H9 (cell line): ENCODE measurements around the gene AP5M1. TPM values are rescaled to one million over a fixed set of nuclear protein-coding genes. Genes with fewer than 3 reads are reported as not detected.
"Not testable (repeated sequence)": the region's sequence is repeated elsewhere in the genome, so short reads cannot be mapped to it uniquely, and the experiment has no call there.

Experiments used
- DNase-seq: peaks from one replicate; pipeline ENCODE4 v3.0.0-alpha.2; 2017
- H2AFZ ChIP-seq: one replicate; pipeline ENCODE4 v1.6.1; 2013; ENCODE audit warnings: mild to moderate bottlenecking, low read length, control low read depth, moderate library complexity
- H2AK5ac ChIP-seq: 2 replicates; pipeline ENCODE4 v1.6.1; 2013; ENCODE audit warnings: low read length, control low read depth, mixed read lengths; ENCODE audit not compliant: insufficient read length
- H2BK120ac ChIP-seq: one replicate; pipeline ENCODE4 v1.6.1; 2013; ENCODE audit warnings: low read depth, mild to moderate bottlenecking, low read length, control low read depth, inconsistent platforms; ENCODE audit not compliant: poor library complexity, severe bottlenecking
- H2BK12ac ChIP-seq: 2 replicates; pipeline ENCODE4 v1.6.1; 2013; ENCODE audit warnings: low read length, control low read depth, mixed read lengths, low read depth; ENCODE audit not compliant: insufficient read length
- H2BK15ac ChIP-seq: 2 replicates; pipeline ENCODE4 v1.6.1; 2013; ENCODE audit warnings: low read depth, low read length, control low read depth
- H2BK20ac ChIP-seq: one replicate; pipeline ENCODE4 v1.6.1; 2013; ENCODE audit warnings: low read depth, mild to moderate bottlenecking, low read length, control low read depth, inconsistent platforms; ENCODE audit not compliant: poor library complexity, severe bottlenecking
- H2BK5ac ChIP-seq: 2 replicates; pipeline ENCODE4 v1.6.1; 2013; ENCODE audit warnings: low read length, control low read depth, mixed read lengths; ENCODE audit not compliant: insufficient read length
- H3K14ac ChIP-seq: 2 replicates; pipeline ENCODE4 v1.6.1; 2013; ENCODE audit warnings: low read length, control low read depth; ENCODE audit not compliant: insufficient read depth
- H3K18ac ChIP-seq: 2 replicates; pipeline ENCODE4 v1.6.1; 2013; ENCODE audit warnings: low read depth, mild to moderate bottlenecking, mixed read lengths, low read length, control low read depth; ENCODE audit not compliant: insufficient read length
- H3K23ac ChIP-seq: 2 replicates; pipeline ENCODE4 v1.6.1; 2013; ENCODE audit warnings: low read length, control low read depth, mixed read lengths, low read depth; ENCODE audit not compliant: insufficient read length
- H3K23me2 ChIP-seq: 2 replicates; pipeline ENCODE4 v1.6.1; 2013; ENCODE audit warnings: low read depth, mild to moderate bottlenecking, mixed read lengths, low read length, control low read depth; ENCODE audit not compliant: insufficient read length, poor library complexity, severe bottlenecking
- H3K27ac ChIP-seq: 2 replicates; pipeline ENCODE4 v1.5.1; 2013; ENCODE audit warnings: low read length, control low read depth, mixed read lengths, low read depth; ENCODE audit not compliant: insufficient read length
- H3K27me3 ChIP-seq: 2 replicates; pipeline ENCODE4 v1.6.1; 2013; ENCODE audit warnings: low read length, control low read depth, inconsistent platforms; ENCODE audit not compliant: insufficient read depth
- H3K4ac ChIP-seq: 2 replicates; pipeline ENCODE4 v1.6.1; 2013; ENCODE audit warnings: low read depth, mild to moderate bottlenecking, control low read depth, inconsistent platforms, low read length, moderate library complexity
- H3K4me1 ChIP-seq: 2 replicates; pipeline ENCODE4 v1.6.1; 2013; ENCODE audit warnings: low read length, control low read depth, inconsistent platforms; ENCODE audit not compliant: insufficient read depth
- H3K4me2 ChIP-seq: 2 replicates; pipeline ENCODE4 v1.6.1; 2013; ENCODE audit warnings: low read length, control low read depth, mixed read lengths; ENCODE audit not compliant: insufficient read length, insufficient read depth
- H3K56ac ChIP-seq: 2 replicates; pipeline ENCODE4 v1.6.1; 2013; ENCODE audit warnings: low read depth, mild to moderate bottlenecking, mixed read lengths, low read length, control low read depth; ENCODE audit not compliant: insufficient read length
- H3K79me1 ChIP-seq: 2 replicates; pipeline ENCODE4 v1.6.1; 2013; ENCODE audit warnings: low read depth, mild to moderate bottlenecking, moderate library complexity, low read length, control low read depth, inconsistent platforms; ENCODE audit not compliant: insufficient read depth, poor library complexity, severe bottlenecking
- H3K79me2 ChIP-seq: 2 replicates; pipeline ENCODE4 v1.6.1; 2013; ENCODE audit warnings: low read length, control low read depth, inconsistent platforms; ENCODE audit not compliant: insufficient read depth
- H3K9ac ChIP-seq: 2 replicates; pipeline ENCODE4 v1.6.1; 2013; ENCODE audit warnings: low read length, control low read depth, mixed read lengths; ENCODE audit not compliant: insufficient read length; ENCODE audit errors: extremely low read depth
- H3K9me3 ChIP-seq: one replicate; pipeline ENCODE4 v1.6.1; 2013; ENCODE audit warnings: low read depth, low read length, inconsistent platforms; ENCODE audit not compliant: control insufficient read depth
- H3T11ph ChIP-seq: one replicate; pipeline ENCODE4 v1.6.1; 2013; ENCODE audit warnings: mild to moderate bottlenecking, low read length, control low read depth, inconsistent platforms
- H4K20me1 ChIP-seq: one replicate; pipeline ENCODE4 v1.6.1; 2013; ENCODE audit not compliant: control insufficient read depth, insufficient read length, insufficient read depth
- H4K5ac ChIP-seq: 2 replicates; pipeline ENCODE4 v1.6.1; 2013; ENCODE audit warnings: low read depth, mild to moderate bottlenecking, mixed read lengths, low read length, control low read depth; ENCODE audit not compliant: insufficient read length
- H4K8ac ChIP-seq: replicated peaks from 2 replicates; pipeline ENCODE4 v1.6.1; 2013; ENCODE audit warnings: low read length, control low read depth, mixed read lengths, low read depth; ENCODE audit not compliant: insufficient read length
- H4K91ac ChIP-seq: 2 replicates; pipeline ENCODE4 v1.6.1; 2013; ENCODE audit warnings: low read depth, mild to moderate bottlenecking, moderate library complexity, mixed read lengths, low read length, control low read depth; ENCODE audit not compliant: insufficient read length
- H3K27ac Mint-ChIP-seq, 3 experiments: 2 replicates in 2 of 3; 3 replicates in 1 of 3; pipeline ENCODE4 v1.8.0; 2020 to 2021; ENCODE audit warnings: mixed read lengths in 3 of 3, mild to moderate bottlenecking in 1 of 3, moderate library complexity in 1 of 3
- H3K27me3 Mint-ChIP-seq: 2 replicates; pipeline ENCODE4 v1.8.0; 2021; ENCODE audit warnings: low read depth, mild to moderate bottlenecking, moderate library complexity, mixed read lengths
- H3K36me3 Mint-ChIP-seq, 3 experiments: 2 replicates in 2 of 3; 3 replicates in 1 of 3; pipeline ENCODE4 v1.8.0; 2020 to 2021; ENCODE audit warnings: low read depth in 3 of 3, mixed read lengths in 3 of 3; ENCODE audit not compliant: insufficient read depth in 1 of 3
- H3K4me1 Mint-ChIP-seq, 2 experiments: 2 replicates each; pipeline ENCODE4 v1.8.0; 2020; ENCODE audit warnings: mixed read lengths in 2 of 2
- H3K4me3 Mint-ChIP-seq, 2 experiments: 2 replicates in 1 of 2; 3 replicates in 1 of 2; pipeline ENCODE4 v1.8.0; 2020 to 2021; ENCODE audit warnings: mild to moderate bottlenecking in 2 of 2, mixed read lengths in 2 of 2, moderate library complexity in 1 of 2
- H3K9me3 Mint-ChIP-seq, 2 experiments: 2 replicates in 1 of 2; 3 replicates in 1 of 2; pipeline ENCODE4 v1.8.0; 2020; ENCODE audit warnings: mild to moderate bottlenecking in 2 of 2, mixed read lengths in 2 of 2, moderate library complexity in 1 of 2
- WGBS: extraction: QIAGEN DNeasy Blood & Tissue Kit; methylation state at CpG from one replicate; pipeline ENCODE4 v1.1.7; 2013; ENCODE audit warnings: missing lambda C conversion rate, low lambda C conversion rate, mixed read lengths; ENCODE audit not compliant: insufficient read length; ENCODE audit errors: extremely low coverage; 5-methylcytosine and 5-hydroxymethylcytosine counted together
- total RNA-seq: library from RNA; stranded (reverse); gene quantifications from 2 replicates; pipeline ENCODE4 v1.2.1, GENCODE V29; 2021
- TF ChIP-seq, protein P1 (sequence below): fragments of 200-600 bp; sonication (generic); conservative IDR thresholded peaks from 3 replicates; pipeline ENCODE4 v1.8.0; 2021; ENCODE audit warnings: antibody characterized with exemption, mild to moderate bottlenecking

Gene AP5M1
- total RNA-seq, 1 experiment from 2014 or later = 42.6 TPM

- no peak overlapping the region for H2BK120ac ChIP-seq
- H4K20me1 ChIP-seq = no peaks in the 10 kb centered on the region
- H3K4me2 ChIP-seq = no peak overlapping the region
- H3K18ac ChIP-seq = no peak overlapping the region
- H2BK5ac ChIP-seq = no peak overlapping the region
- H3K56ac ChIP-seq = no peak overlapping the region
- peaks cover 8% of the 10 kb centered on the region for H3K79me1 ChIP-seq
- no peaks in the 10 kb centered on the region for H3K23me2 ChIP-seq
- H4K8ac ChIP-seq = no peak overlapping the region
- Mint-ChIP-seq H3K36me3 (peaks cover 11 to 21% (median 20%) of the 10 kb centered on the region in 3 experiments; a peak in 6 of 7 replicates), H3K27ac (no peak overlapping the region), H3K4me1 (peaks cover 19 to 20% of the 10 kb centered on the region in 2 experiments), H3K9me3 (0 out of 5 replicates have a peak, but pooled peaks cover 0 to 2% of the 10 kb centered on the region in 2 experiments), H3K4me3 (no peak overlapping the region), H3K27me3 (no peaks in the 10 kb centered on the region)
- no peak overlapping the region; the same call in 1 of the 2 replicates for H2BK15ac ChIP-seq
- no peak for DNase-seq
- no peak overlapping the region for H2BK12ac ChIP-seq
- no peak overlapping the region for H3K27ac ChIP-seq
- no peak overlapping the region for H3K23ac ChIP-seq
- TF ChIP-seq, protein P1, sequence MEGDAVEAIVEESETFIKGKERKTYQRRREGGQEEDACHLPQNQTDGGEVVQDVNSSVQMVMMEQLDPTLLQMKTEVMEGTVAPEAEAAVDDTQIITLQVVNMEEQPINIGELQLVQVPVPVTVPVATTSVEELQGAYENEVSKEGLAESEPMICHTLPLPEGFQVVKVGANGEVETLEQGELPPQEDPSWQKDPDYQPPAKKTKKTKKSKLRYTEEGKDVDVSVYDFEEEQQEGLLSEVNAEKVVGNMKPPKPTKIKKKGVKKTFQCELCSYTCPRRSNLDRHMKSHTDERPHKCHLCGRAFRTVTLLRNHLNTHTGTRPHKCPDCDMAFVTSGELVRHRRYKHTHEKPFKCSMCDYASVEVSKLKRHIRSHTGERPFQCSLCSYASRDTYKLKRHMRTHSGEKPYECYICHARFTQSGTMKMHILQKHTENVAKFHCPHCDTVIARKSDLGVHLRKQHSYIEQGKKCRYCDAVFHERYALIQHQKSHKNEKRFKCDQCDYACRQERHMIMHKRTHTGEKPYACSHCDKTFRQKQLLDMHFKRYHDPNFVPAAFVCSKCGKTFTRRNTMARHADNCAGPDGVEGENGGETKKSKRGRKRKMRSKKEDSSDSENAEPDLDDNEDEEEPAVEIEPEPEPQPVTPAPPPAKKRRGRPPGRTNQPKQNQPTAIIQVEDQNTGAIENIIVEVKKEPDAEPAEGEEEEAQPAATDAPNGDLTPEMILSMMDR = no peak
- H3K9me3 ChIP-seq = no peaks in the 10 kb centered on the region
- H3K4me1 ChIP-seq = no peaks in the 10 kb centered on the region; the same call in 1 of the 2 replicates
- no peak overlapping the region for H3K9ac ChIP-seq
- H3K27me3 ChIP-seq = no peaks in the 10 kb centered on the region
- no peak overlapping the region for H3K4ac ChIP-seq
- no peak overlapping the region for H3T11ph ChIP-seq
- H2AK5ac ChIP-seq = no peak overlapping the region
- no peak overlapping the region for H2AFZ ChIP-seq
- H4K91ac ChIP-seq = no peak overlapping the region
- H2BK20ac ChIP-seq = no peak overlapping the region
- H4K5ac ChIP-seq = no peak overlapping the region
- H3K14ac ChIP-seq = no peak overlapping the region
- peaks cover 26% of the 10 kb centered on the region; the same call in 1 of the 2 replicates for H3K79me2 ChIP-seq
Observed at GRCh38 chr14:57254884-57255283, 13.9 kb upstream of the AP5M1 start.

DNA sequence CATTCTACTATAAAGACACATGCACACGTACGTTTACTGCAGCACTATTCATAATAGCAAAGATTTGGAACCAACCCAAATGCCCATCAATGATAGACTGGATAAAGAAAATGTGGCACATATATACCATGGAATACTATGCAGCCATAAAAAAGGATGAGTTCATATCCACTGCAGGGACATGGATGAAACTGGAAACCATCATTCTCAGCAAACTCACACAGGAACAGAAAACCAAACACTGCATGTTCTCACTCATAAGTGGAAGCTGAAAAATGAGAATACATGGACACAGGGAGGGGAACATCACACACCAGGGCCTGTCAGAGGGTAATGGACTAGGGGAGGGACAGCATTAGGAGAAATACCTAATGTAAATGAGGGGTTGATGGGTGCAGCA is 10.6 kb upstream of the AP5M1 start:
- not testable (repeated sequence) for H3K9me3 Mint-ChIP-seq, H3K27me3 ChIP-seq, H3K79me1 ChIP-seq, H3K4me2 ChIP-seq, H3K27ac Mint-ChIP-seq, H3K27ac ChIP-seq, H4K5ac ChIP-seq, H4K8ac ChIP-seq, H3T11ph ChIP-seq, H3K9me3 ChIP-seq, H3K14ac ChIP-seq, H2AFZ ChIP-seq, H3K18ac ChIP-seq, H3K4me3 Mint-ChIP-seq, H3K9ac ChIP-seq, H2BK5ac ChIP-seq, H2BK20ac ChIP-seq, H3K23me2 ChIP-seq, H3K27me3 Mint-ChIP-seq, DNase-seq, H3K4me1 ChIP-seq, H2BK120ac ChIP-seq, H2BK15ac ChIP-seq, H4K20me1 ChIP-seq, H3K56ac ChIP-seq, H4K91ac ChIP-seq, H2AK5ac ChIP-seq, H3K23ac ChIP-seq, H3K4ac ChIP-seq, H2BK12ac ChIP-seq
- Mint-ChIP-seq H3K36me3 (peaks cover 11 to 25% (median 17%) of the 10 kb centered on the region in 3 experiments; a peak in 6 of 7 replicates), H3K4me1 (peaks cover 16 to 19% of the 10 kb centered on the region in 2 experiments)
- WGBS = no CpG with 5 or more reads among the region's 2 CpGs
- H3K79me2 ChIP-seq = peaks cover 20% of the 10 kb centered on the region; the same call in 1 of the 2 replicates
